K562 (cell line): Measurements from ENCODE around the gene ARHGAP10. TPM values are rescaled to one million over a fixed set of nuclear protein-coding genes. Genes with fewer than 3 reads are reported as not detected.

Experiments
- ATAC-seq: fragments of 200-7000 bp; cut with Tn5 transposase; 3 replicates; pipeline ENCODE4 v1.9.1; 2020; ENCODE audit warnings: moderate library complexity
- BruUV-seq: library from RNA; stranded (reverse); fragments of 400-500 nt; replicated peaks from 2 replicates; lab custom pipeline; 2021; lab: Mats Ljungman, UMichigan
- CTCF ChIA-PET: fragments of 300-600 bp; formaldehyde crosslinking; extraction: SDS; loops from one replicate; lab custom pipeline; 2021; ENCODE audit warnings: low intra/inter-chr PET ratio; lab: Yijun Ruan, JAX
- POLR2A ChIA-PET: fragments of 300-600, 350-650 bp; sonication (Branson Sonifier 250); formaldehyde crosslinking; extraction: SDS; loops from one replicate; lab custom pipeline; 2021; ENCODE audit warnings: antibody characterized with exemption, inconsistent platforms; lab: Yijun Ruan, JAX
- DNase-seq, 4 experiments: peaks; one replicate each; pipeline versions ENCODE4 v3.0.0 to v3.0.0-alpha.2; 2011 to 2018; ENCODE audit warnings: low spot score in 3 of 4, mixed read lengths in 3 of 4; ENCODE audit errors: extremely low read depth in 1 of 4
- FAIRE-seq: peaks from 2 replicates; lab custom pipeline; 2011; peaks lifted over from hg19 to GRCh38; lab: Jason Lieb, UNC
- H2AFZ ChIP-seq: 2 replicates; pipeline ENCODE4 v1.6.0; 2011; ENCODE audit warnings: low read depth, low read length, control low read depth, inconsistent platforms
- H3K27ac ChIP-seq: fragments of 200-600 bp; 3 replicates; pipeline ENCODE4 v1.8.0; 2011; ENCODE audit warnings: low read depth, mild to moderate bottlenecking, control low read depth, inconsistent platforms, low read length, moderate library complexity, mixed read lengths; ENCODE audit errors: extremely low read depth
- H3K27me3 ChIP-seq, 2 experiments: fragments of 300-600 bp in 1 of 2; 2 replicates in 1 of 2; 3 replicates in 1 of 2; pipeline versions ENCODE4 v1.6.0 to v1.8.0; 2011; ENCODE audit warnings: inconsistent platforms in 2 of 2, low read length in 2 of 2, mild to moderate bottlenecking in 1 of 2, mixed read lengths in 1 of 2, moderate library complexity in 1 of 2; ENCODE audit not compliant: control insufficient read depth in 2 of 2, insufficient read depth in 2 of 2
- H3K36me3 ChIP-seq: fragments of 300-600 bp; 3 replicates; pipeline ENCODE4 v1.8.0; 2011; ENCODE audit warnings: mild to moderate bottlenecking, low read length, inconsistent platforms; ENCODE audit not compliant: control insufficient read depth, insufficient read depth
- H3K4me1 ChIP-seq, 2 experiments: fragments of 200-600 bp in 1 of 2; replicated peaks in 1 of 2; 2 replicates in 1 of 2; 3 replicates in 1 of 2; pipeline versions ENCODE4 v1.5.1 to v1.8.0; 2011; ENCODE audit warnings: inconsistent platforms in 2 of 2, low read length in 2 of 2, mild to moderate bottlenecking in 1 of 2, mixed read lengths in 1 of 2, moderate library complexity in 1 of 2; ENCODE audit not compliant: control insufficient read depth in 2 of 2, insufficient read depth in 2 of 2
- H3K4me2 ChIP-seq: 2 replicates; pipeline ENCODE4 v1.6.1; 2011; ENCODE audit warnings: low read length, control low read depth, inconsistent platforms, mixed read lengths; ENCODE audit not compliant: insufficient read depth
- H3K4me3 ChIP-seq: fragments of 200-600 bp; sonication (generic), shearing (Covaris generic); 2 replicates; pipeline ENCODE4 v1.5.1; 2016; ENCODE audit warnings: control low read depth, inconsistent platforms
- H3K79me2 ChIP-seq: fragments of 200-600 bp; 3 replicates; pipeline ENCODE4 v1.8.0; 2011; ENCODE audit warnings: low read length, inconsistent platforms; ENCODE audit not compliant: control insufficient read depth, insufficient read depth
- H3K9ac ChIP-seq, 2 experiments: 2 replicates each; pipeline versions ENCODE4 v1.6.0 to v1.6.1; 2011; ENCODE audit warnings: low read depth in 2 of 2, low read length in 2 of 2, control low read depth in 1 of 2, inconsistent platforms in 1 of 2, mild to moderate bottlenecking in 1 of 2, mixed read lengths in 1 of 2; ENCODE audit not compliant: insufficient read depth in 1 of 2
- H3K9me1 ChIP-seq: one replicate; pipeline ENCODE4 v1.6.0; 2011; ENCODE audit warnings: inconsistent platforms, mild to moderate bottlenecking, low read length, moderate library complexity; ENCODE audit not compliant: control insufficient read depth, insufficient read depth
- H3K9me3 ChIP-seq: replicated peaks from 2 replicates; pipeline ENCODE4 v1.5.1; 2011; ENCODE audit warnings: low read depth, low read length, inconsistent platforms; ENCODE audit not compliant: control insufficient read depth, insufficient read depth
- H4K20me1 ChIP-seq: replicated peaks from 2 replicates; pipeline ENCODE4 v1.6.1; 2011; ENCODE audit warnings: low read length, inconsistent platforms, mixed read lengths; ENCODE audit not compliant: control insufficient read depth, insufficient read depth
- ATF3 ChIP-seq, 2 experiments: fragments of 450-650 bp in 1 of 2; sonication (generic) in 1 of 2; formaldehyde crosslinking in 1 of 2; IDR thresholded peaks in 1 of 2; conservative IDR thresholded peaks in 1 of 2; 2 replicates each; pipeline versions ENCODE4 v1.6.1 to v1.8.1; 2016 to 2023; ENCODE audit warnings: mild to moderate bottlenecking in 2 of 2, moderate library complexity in 2 of 2, inconsistent platforms in 1 of 2, missing genetic modification reagents in 1 of 2
- CTCFL ChIP-seq: IDR thresholded peaks from 2 replicates; pipeline ENCODE4 v1.6.1; 2011; ENCODE audit warnings: borderline replicate concordance, low read depth, mild to moderate bottlenecking, moderate library complexity, low read length; ENCODE audit not compliant: insufficient read depth, poor library complexity, severe bottlenecking
- GATAD2B ChIP-seq: fragments of 450-650 bp; IDR thresholded peaks from 2 replicates; pipeline ENCODE4 v1.6.1; 2017; ENCODE audit warnings: mild to moderate bottlenecking, borderline replicate concordance
- HMGN3 ChIP-seq: IDR thresholded peaks from 2 replicates; pipeline ENCODE4 v1.6.1; 2011; ENCODE audit warnings: borderline replicate concordance, low read depth, mild to moderate bottlenecking, mixed read lengths, low read length; ENCODE audit not compliant: insufficient read length; ENCODE audit errors: extremely low read depth
- KDM2B ChIP-seq: fragments of 250-450 bp; sonication (Bioruptor Pico); IDR thresholded peaks from 2 replicates; pipeline ENCODE4 v1.8.0; 2021; ENCODE audit warnings: mild to moderate bottlenecking, moderate library complexity
- L3MBTL2 ChIP-seq: fragments of 450-650 bp; IDR thresholded peaks from 2 replicates; pipeline ENCODE4 v1.6.1; 2016; ENCODE audit warnings: mild to moderate bottlenecking, moderate library complexity
- MEIS2 ChIP-seq: fragments of 450-650 bp; IDR thresholded peaks from 2 replicates; pipeline ENCODE4 v1.6.1; 2014; ENCODE audit warnings: mild to moderate bottlenecking; ENCODE audit not compliant: partially characterized antibody
- MTF1 ChIP-seq: fragments of 250-450 bp; sonication (Bioruptor Pico); IDR thresholded peaks from 2 replicates; pipeline ENCODE4 v1.9.0; 2021; ENCODE audit warnings: moderate library complexity, mild to moderate bottlenecking, inconsistent platforms, borderline replicate concordance
- NUFIP1 ChIP-seq: fragments of 450-650 bp; IDR thresholded peaks from 2 replicates; pipeline ENCODE4 v1.6.1; 2018; ENCODE audit not compliant: partially characterized antibody
- PHB ChIP-seq: fragments of 250-450 bp; sonication (Bioruptor Pico); IDR thresholded peaks from 2 replicates; pipeline ENCODE4 v1.5.0; 2021
- SRSF1 ChIP-seq: fragments of 200-400 bp; formaldehyde crosslinking; IDR thresholded peaks from 2 replicates; pipeline ENCODE4 v1.6.1; 2017; ENCODE audit warnings: mild to moderate bottlenecking, low read depth, low read length, moderate library complexity
- ZNF551 ChIP-seq: fragments of 250-450 bp; sonication (Bioruptor Pico); IDR thresholded peaks from 2 replicates; pipeline ENCODE4 v1.5.0; 2021; ENCODE audit warnings: mild to moderate bottlenecking, moderate library complexity
- WGBS: fragments of 100-300 bp; shearing (Covaris generic); methylation state at CpG from one replicate; pipeline ENCODE4 v1.1.6; 2016; ENCODE audit warnings: low coverage, mixed read lengths; ENCODE audit not compliant: insufficient coverage; ENCODE audit errors: missing lambda C conversion rate; 5-methylcytosine and 5-hydroxymethylcytosine counted together
- in situ Hi-C: fragments of 300-500 bp; cut with MboI; formaldehyde crosslinking; loops from 4 replicates; pipeline ENCODE4 v1.15.0; 2018; ENCODE audit warnings: inconsistent platforms, mixed read lengths
- intact Hi-C: fragments of 100-400 bp; cut with micrococcal nuclease; formaldehyde crosslinking; loops from 2 replicates; pipeline ENCODE4 v1.14.2; 2022
- polyA plus RNA-seq, 8 experiments: library from polyadenylated mRNA; depleted of rRNA in 4 of 8; stranded (reverse) in 5 of 8; unstranded in 3 of 8; fragments of >200 nt; fragmentation: Nextera tagmentation in 2 of 8; fragmentation: Illumina TruSeq in 1 of 8; extraction: Ambion mirVana in 2 of 8; extraction: Trizol in 1 of 8; gene quantifications; 2 replicates each; pipeline versions ENCODE4 v1.2.1 to v1.2.3, GENCODE V29; 2011 to 2014; ENCODE audit warnings: inconsistent platforms in 1 of 8, missing spikeins in 1 of 8
- total RNA-seq, 7 experiments: library from RNA; depleted of rRNA in 6 of 7; stranded (reverse); fragments of >200 nt in 6 of 7; fragmentation: Illumina TruSeq in 2 of 7; extraction: Trizol in 2 of 7; gene quantifications; 2 replicates each; pipeline versions ENCODE4 v1.2.1 to v1.2.3, GENCODE V29; 2011 to 2021; ENCODE audit warnings: low replicate concordance in 1 of 7

The ARHGAP10 gene
- total and polyA plus RNA-seq, 9 of the 15 experiments (the other 6 are each of a cell fraction or from before 2014, with no cell fraction given): 0.03 to 0.22 (median 0.06) TPM; not detected in 3

- in situ Hi-C loops (loop anchor here (25.0 kb wide), 2 partner anchors 725 to 850 kb away; no protein-coding TSS in a partner anchor), intact Hi-C loops (no loop called here)
- 0 out of 5 replicates have a peak, but pooled peaks cover 0 to 3% of the 10 kb centered on the region in 2 experiments for H3K27me3 ChIP-seq
- ATAC-seq (no peak), FAIRE-seq (no peak), DNase-seq (no peak)
- H2AFZ ChIP-seq: no peak overlapping the region
- no peaks in the 10 kb centered on the region for H3K9me1 ChIP-seq
- H3K36me3 ChIP-seq: no peaks in the 10 kb centered on the region
- TF ChIP-seq MEIS2: no peak
- no peak for TF ChIP-seq SRSF1
- no peak for TF ChIP-seq NUFIP1
- TF ChIP-seq HMGN3: no peak
- TF ChIP-seq GATAD2B: no peak
- TF ChIP-seq KDM2B (CRISPR knock-in tag): no peak
- TF ChIP-seq MTF1: no peak
- no peak for TF ChIP-seq CTCFL
- TF ChIP-seq PHB (CRISPR knock-in tag): no peak
- TF ChIP-seq ATF3 (IDR thresholded peaks at IDR 0.05): no peak
- no peak for TF ChIP-seq ATF3 (CRISPR knock-in tag; conservative IDR thresholded peaks at IDR 0.05)
- TF ChIP-seq ZNF551 (CRISPR knock-in tag): no peak
- TF ChIP-seq L3MBTL2: no peak
- H3K27ac ChIP-seq: no peak overlapping the region
- no peak overlapping the region for H3K9ac ChIP-seq
- no peaks in the 10 kb centered on the region for H4K20me1 ChIP-seq
- no peaks in the 10 kb centered on the region for H3K4me1 ChIP-seq
- no peak overlapping the region for H3K4me2 ChIP-seq
- no peak overlapping the region for H3K4me3 ChIP-seq
- no peaks in the 10 kb centered on the region for H3K9me3 ChIP-seq
- BruUV-seq: no TSS peak
- POLR2A ChIA-PET: no interaction called here
- CTCF ChIA-PET: interaction anchor here (0.5 kb wide), 1 partner anchor 801 kb away, joined by 5 read pairs; no protein-coding TSS in a partner anchor
- WGBS: 0% methylated on average over 15 of the region's 15 CpGs
- H3K79me2 ChIP-seq: no peaks in the 10 kb centered on the region
These were observed 130.3 kb downstream of the ARHGAP10 start for GRCh38 chr4:147862043-147862692.
